Activated CD8-positive, alpha-beta memory T cell treated with anti-CD3 and anti-CD28 coated beads for 36 hours (primary cell): ENCODE measurements around the gene BMPR2. TPM values are rescaled to one million over a fixed set of nuclear protein-coding genes. Genes with fewer than 3 reads are reported as not detected.
"Not testable (repeated sequence)": the region's sequence is repeated elsewhere in the genome, so short reads cannot be mapped to it uniquely, and the experiment has no call there.

Source experiments
- CTCF ChIA-PET: fragments of 350-600 bp; sonication (Branson Sonifier 250); formaldehyde crosslinking; loops from one replicate; lab custom pipeline; 2021; ENCODE audit warnings: antibody characterized with exemption; lab: Charles Lee
- POLR2A ChIA-PET: fragments of 350-600 bp; sonication (Branson Sonifier 250); formaldehyde crosslinking; loops from one replicate; lab custom pipeline; 2021; ENCODE audit warnings: antibody characterized with exemption; lab: Charles Lee
- total RNA-seq, 2 experiments: library from RNA; stranded (reverse); gene quantifications; one replicate each; pipeline ENCODE4 v1.2.3, GENCODE V29; 2021

Gene BMPR2
- total RNA-seq: 1 to 10 TPM; 9.3 to 9.4 TPM

DNA sequence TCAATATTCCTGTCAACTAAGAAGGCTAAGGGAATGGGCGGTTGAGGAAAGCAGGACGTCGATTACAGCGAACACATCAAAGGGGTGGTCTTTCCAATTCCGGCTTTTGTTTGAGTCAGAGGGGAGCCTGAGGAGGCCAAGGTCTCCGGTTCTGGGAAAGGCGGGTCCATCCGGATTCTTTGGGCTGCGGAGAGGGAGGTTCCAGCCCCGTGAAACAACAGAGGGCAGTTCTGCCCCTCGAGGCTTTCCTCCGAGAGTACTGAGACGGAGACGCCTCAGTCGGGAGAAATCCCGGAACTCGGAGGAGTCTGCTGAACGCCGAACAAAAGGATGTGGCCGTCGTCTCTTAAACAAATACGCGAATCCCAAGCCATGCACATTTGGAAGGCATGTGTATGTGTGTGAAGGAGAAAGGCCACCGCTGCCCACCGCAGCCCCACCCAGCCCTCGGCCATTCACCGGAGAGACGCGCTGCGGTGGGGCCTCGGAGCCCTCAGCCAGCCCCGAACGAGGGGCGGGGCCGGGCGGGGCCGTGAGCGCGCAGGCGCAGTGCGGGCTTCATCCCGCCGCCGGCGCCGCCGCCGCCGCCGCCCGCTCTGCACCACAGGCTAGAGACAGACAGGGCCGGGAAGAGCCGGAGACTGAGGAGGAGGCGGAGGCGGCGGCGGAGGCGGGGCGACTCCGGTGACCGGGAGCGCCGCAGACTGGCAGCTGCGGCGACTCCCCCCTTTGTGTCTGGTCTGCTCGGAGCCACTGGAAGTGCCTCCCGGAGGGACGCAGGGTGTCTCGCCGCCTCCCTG is at the start of gene BMPR2:
TSS of gene BMPR2 (plus strand) at position 719 of the 800 bp plus-strand sequence. CDS start 1,148 bp downstream, outside the sequence.
- ChIA-PET POLR2A (interaction anchor here (1.1 kb wide), 1 partner anchor 96 kb away, joined by 4 read pairs; no protein-coding TSS in a partner anchor), CTCF (no interaction called here)

DNA sequence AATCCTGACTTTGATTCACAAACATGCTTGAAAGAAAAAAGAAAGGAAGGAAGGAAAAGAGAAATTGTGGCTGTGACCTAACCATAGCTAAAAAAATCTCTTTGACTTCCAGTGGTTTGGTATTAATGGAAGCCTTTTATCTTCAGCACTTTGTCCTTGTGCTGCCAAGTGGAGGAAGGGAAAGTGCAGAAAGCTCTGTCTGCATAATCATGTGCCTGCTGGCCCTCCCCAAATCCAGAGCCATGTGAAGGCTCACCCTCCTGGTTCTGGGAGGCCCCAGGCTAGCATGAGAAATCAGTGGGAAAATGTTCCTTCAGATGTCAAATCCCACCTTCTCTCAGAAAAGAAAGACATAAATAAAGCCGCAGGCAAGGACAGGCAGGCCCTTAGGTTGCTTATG is 48.3 kb upstream of the BMPR2 start:
- ChIA-PET CTCF (no interaction called here), POLR2A (no interaction called here)

DNA sequence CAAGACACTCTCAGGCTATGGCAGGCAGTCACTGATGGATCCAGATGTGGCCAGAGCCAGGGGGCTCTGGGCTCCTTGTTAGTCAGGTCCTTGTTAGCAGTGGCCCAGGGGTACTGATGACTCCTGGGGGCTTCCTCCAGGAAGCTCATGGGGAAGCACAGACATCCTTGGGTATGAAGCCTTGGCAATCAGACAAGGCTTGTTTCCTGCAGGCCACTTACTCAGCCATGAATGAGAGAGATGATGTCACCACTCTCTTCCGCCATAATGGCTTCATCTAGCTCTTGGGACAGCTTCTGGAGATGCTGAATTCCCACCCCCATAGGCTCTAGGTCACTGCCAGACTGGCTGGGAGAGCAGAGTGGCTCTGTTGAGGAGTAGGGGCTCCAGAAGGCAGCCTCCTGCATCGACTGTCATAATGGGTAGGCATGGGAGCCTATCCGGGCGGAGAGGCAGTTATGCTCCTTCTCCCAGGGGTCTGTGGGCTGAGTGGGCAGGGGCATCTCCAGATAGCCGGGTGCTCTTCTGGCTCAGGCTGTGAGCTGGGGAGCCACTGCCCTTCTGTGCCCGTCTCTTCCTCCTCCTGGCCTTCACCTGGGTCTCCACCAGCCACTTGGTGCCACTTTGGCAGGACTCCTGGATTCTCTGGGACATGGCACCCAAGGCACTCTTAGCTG is 40.2 kb upstream of the BMPR2 start:
- POLR2A ChIA-PET: no interaction called here
- CTCF ChIA-PET: no interaction called here

DNA sequence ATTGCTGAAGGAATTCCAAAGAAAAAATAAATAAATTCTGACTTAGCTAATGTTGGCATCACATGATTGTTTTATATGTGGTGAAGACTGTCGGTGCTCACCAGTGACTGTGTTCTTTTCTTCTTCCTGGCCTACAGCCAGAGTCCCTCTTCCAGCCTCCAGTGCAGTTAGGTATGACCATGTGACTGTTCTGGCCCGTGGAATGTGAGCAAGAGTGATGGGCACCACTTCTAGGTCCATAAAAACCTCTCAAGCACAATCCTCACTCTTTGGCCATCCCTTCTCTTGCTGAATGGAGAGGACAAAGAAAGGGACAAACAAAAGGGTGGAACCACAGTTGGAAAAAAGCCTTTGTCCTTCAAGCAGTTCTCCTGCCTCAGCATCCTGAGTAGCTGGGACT is 39.0 kb upstream of the BMPR2 start:
- ChIA-PET POLR2A (no interaction called here), CTCF (interaction anchor here (0.6 kb wide), 1 partner anchor 173 kb away, joined by 7 read pairs; no protein-coding TSS in a partner anchor)

DNA sequence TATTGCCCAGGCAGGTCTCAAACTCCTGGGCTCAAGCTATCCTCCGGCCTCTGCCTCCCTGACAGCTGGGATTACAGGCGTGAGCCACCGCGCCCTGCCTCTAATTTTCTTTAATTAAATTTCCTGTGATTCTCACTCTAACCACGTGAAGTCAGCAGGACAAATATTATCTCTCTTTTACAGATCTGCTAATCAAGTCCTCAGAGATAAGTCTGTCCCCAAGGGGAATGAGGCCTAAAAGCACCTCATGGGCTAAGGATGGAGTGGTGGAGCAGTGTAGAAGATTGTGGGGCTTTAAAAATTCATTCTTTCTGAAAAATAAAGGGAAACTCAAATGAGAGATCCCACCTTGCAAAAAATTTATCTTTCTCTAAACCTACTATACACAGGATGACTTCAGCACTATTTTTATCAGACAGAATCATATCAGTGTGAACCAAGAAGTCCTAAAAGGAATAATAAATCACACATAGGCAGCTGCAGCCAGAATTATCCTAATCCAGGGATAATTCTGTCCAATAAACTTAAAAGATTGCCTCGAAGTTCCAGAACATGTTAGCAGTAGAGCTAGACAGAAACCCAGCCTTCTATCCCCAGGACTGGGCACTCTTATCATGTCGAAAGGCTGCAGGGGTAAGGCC is 38.3 kb upstream of the BMPR2 start:
- ChIA-PET POLR2A (no interaction called here), CTCF (no interaction called here)

DNA sequence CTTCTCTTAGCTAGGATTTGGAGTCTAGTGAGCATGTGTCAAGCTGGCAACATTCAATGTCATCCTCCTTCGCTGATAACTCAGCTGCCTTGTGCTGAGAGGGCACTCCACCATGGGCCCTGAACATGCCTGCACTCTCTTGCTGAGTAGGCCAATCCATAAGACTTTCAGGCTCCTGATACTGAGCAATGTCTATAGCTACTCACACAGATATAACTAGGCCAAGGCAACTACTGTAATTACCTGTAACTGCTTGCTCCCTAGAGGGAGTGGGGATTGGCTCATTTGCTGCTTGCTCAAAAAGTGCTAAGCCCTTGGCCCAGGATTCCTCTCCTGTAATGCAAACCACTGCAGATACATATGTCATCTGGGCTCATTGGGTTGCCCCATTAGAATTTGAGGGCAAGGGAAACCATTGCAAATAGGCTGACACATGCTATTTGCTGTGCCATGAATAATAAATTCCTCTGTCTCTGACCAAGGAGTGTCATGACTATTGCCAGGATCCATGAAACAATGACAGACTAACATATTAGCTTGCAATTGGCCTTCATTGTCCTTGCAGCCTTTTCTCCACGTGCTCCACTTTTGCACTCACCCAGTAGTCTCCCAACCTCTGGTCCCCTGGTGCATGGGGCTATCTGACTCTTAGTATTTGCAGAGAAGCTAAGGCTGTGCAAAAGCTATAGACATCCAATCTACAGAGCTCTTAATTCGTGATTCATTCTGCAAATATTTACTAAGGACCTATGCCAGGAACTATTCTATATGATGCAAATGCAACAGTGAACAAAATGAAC is 36.9 kb upstream of the BMPR2 start:
- ChIA-PET POLR2A (no interaction called here), CTCF (no interaction called here)

DNA sequence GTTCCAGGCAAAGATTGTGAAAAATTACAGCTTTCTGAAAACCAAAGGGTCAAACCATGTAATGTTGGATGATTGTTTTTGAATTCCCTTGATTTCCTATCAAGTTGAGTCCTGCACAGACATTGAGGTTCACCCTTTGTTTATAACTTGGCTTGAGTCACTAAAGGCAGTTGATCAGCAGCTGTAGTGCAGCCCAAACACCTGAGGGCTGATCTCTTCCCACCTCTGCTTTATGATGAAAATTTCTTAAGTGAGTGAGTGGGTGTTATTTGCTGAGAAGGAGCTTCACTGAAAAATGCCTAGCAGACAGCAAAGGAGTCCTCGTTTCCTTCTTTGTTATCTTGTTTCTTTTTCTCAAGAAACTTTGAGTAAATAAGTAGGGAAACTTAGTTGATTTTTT is 31.9 kb upstream of the BMPR2 start:
- ChIA-PET POLR2A (no interaction called here), CTCF (no interaction called here)

DNA sequence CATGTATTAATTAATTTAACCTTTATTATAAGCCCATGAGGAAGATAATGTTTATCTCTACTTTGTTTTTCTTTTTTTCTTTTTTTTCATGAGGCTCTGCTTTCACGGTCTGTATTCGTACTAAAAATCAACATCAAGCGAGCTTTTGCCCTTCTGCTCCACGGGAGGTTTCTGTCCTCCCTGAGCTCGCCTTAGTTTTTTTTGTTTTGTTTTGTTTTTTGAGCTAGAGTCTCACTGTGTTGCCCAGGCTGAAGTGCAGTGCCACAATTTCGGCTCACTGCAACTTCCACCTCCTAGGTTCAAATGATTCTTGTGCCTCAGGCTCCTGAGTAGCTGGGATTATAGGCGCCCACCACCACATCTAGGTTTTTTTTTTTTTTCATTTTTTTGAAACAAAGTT is 29.9 kb upstream of the BMPR2 start:
- POLR2A ChIA-PET: no interaction called here
- CTCF ChIA-PET: interaction anchor here (0.7 kb wide), 1 partner anchor 426 kb away, joined by 3 read pairs; no protein-coding TSS in a partner anchor

DNA sequence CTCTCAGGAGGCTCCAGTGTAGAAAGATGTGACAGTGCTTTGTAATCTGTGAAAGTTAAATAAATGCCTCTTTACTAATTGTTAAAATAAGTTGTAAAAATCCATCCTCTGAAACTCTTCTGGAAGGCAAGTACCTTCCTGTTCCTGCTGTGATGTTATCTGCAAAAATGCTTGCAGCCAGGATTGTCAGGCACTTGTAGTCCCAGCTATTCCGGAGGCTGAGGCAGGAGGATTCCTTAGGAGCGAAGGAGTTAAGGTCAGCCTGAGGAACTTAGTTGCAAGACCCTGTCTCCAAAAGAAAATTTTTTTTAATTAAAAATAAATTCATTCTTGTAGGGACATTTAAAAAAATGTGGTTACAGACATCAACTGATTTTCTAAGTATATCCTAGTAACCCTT is 22.7 kb upstream of the BMPR2 start:
- POLR2A ChIA-PET: no interaction called here
- CTCF ChIA-PET: no interaction called here

DNA sequence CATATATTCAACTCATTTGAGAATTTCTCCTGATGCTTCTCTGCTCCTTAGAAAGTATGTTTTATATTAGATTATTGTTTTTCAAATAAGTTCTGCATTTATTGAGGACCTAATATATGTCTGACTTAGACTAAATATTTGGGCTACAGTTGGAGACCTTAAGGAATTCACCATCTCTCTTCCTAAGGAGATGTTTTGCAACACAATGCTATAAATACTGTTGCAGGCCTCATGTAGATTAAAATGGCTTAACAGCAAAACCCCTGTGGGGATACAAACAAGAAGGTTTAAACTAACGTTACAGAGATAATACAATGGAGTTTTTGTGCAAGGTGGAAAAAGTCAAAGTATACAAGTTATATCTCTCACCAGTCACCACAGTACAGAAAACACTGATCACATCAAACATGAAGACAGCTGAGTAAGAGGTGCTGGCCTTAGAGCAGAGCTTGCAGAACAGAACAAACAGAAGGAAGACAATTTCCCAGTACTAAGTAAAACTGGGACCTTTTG is 20.1 kb upstream of the BMPR2 start:
- ChIA-PET POLR2A (no interaction called here), CTCF (interaction anchor here (0.6 kb wide), 1 partner anchor 65 kb away, joined by 3 read pairs; no protein-coding TSS in a partner anchor)

DNA sequence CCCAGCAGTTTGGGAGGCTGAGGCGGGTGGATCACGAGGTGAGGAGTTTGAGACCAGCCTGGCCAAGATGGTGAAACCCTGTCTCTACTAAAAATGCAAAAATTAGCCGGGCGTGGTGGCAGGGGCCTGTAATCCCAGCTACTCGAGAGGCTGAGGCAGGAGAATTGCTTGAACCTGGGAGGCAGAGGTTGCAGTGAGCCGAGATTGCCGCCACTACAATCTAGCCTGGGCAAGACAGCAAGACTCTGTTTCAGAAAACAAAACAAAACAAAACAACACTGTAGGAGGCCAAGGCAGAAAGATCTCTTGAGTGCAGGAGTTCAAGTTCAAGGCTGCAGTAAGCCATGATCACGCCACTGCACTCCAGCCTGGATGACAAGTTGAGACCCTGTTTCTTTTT is 17.2 kb upstream of the BMPR2 start:
- CTCF ChIA-PET, POLR2A ChIA-PET: not testable (repeated sequence)

DNA sequence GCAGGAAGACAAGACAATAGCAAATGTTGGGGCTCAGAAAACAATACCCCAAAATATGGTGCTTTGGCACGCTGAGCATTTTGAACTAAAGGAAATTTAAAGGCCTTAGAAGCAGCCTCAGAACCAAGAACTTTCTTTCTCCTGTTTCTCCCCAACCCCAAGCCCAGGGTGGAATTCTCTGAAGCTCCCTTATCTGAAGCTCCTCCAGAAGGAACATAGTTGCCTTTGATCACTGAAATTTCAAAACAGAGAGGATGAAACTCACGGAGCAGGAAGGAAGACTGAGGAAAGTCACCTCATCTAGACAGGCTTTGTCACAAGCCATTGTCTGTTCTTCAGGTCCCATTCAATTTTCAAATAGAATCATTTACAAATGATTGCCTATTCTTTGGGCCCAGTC is 15.5 kb upstream of the BMPR2 start:
- POLR2A ChIA-PET: no interaction called here
- CTCF ChIA-PET: no interaction called here

DNA sequence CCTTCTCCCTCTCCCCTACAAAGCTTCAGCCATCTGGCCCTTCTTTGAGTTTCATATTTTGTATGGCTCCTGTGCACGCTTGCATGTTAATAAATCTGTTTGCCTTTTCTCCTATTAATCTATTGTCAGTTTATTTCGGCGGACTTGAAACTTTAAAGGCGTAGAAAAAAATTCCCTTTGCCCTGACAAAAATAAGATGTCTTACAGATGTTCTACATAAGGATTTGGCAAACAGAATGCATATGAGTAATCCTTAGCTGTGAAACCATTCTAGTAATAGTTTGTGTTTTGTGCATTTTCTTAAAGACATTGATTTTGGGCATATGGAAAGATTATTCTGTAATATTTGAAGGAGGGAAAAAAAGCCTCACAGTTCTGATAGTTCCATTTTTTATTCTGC is 15.0 kb upstream of the BMPR2 start:
- CTCF ChIA-PET: no interaction called here
- POLR2A ChIA-PET: no interaction called here

DNA sequence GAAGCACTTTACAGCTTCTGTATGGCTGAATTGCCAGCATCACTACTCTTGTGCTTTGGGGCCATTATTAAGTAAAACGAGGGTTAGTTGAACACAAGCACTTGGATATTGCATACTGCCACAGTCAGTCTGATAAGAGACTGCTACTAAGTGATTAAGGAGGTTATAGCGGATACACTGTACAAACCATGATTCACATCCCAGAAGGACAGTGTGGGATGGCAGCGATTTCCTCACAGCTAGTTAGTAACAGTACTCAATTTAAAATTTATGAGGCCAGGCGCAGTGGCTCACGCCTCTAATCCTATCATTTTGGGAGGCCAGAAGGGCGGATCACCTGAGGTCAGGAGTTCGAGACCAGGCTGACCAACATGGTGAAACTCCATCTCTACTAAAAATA is 2.6 kb upstream of the BMPR2 start:
- POLR2A ChIA-PET: no interaction called here
- CTCF ChIA-PET: no interaction called here

DNA sequence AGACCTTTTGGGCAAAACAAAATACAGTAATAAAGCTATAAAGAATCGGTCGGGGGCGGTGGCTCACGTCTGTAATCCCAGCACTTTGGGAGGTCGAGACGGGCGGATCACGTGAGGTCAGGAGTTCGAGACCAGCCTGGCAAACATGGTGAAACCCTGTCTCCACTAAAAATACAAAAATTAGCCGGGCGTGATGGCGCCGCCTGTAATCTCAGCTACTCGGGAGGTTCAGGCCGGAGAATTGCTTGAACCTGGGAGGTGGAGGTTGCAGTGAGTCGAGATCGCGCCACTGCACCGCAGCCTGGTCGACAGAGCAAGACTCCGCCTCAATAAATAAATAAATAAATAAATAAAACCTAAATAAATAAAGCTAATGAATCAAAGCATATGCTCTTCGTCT is 1.7 kb upstream of the BMPR2 start:
- CTCF ChIA-PET: interaction anchor here (0.6 kb wide), 1 partner anchor 52 kb away, joined by 3 read pairs; no protein-coding TSS in a partner anchor
- POLR2A ChIA-PET: interaction anchor here (0.6 kb wide), 1 partner anchor 65 kb away, joined by 3 read pairs; no protein-coding TSS in a partner anchor

DNA sequence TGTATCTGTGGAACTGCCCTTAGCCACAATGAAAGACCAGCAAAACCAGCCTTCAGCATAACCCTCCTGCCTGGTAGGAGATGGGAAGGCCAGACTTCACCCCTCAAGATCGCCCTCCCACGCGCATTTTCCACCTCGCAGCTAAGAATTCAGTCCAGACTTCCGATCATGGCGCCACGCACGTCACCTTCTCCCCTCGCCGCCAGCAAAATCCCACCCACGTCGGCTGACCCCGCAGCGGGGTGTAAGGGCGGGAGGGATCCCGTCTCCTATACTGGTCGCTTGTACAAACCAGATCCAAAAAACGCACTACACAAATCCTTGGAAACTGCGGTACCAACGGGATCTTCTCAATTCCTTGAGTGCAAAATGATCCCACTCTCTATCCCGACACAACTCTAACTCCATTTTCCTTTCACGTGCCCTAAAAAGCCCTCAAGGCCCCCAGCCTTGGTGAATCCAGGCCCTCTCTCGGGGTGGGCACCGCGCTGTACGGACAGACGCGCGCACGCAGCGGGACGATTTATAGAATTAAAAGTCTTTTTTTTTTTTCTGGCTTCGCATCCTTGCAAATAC is 1.0 kb upstream of the BMPR2 start:
- ChIA-PET CTCF (no interaction called here), POLR2A (interaction anchor here (0.6 kb wide), 1 partner anchor 66 kb away, joined by 3 read pairs; no protein-coding TSS in a partner anchor)

DNA sequence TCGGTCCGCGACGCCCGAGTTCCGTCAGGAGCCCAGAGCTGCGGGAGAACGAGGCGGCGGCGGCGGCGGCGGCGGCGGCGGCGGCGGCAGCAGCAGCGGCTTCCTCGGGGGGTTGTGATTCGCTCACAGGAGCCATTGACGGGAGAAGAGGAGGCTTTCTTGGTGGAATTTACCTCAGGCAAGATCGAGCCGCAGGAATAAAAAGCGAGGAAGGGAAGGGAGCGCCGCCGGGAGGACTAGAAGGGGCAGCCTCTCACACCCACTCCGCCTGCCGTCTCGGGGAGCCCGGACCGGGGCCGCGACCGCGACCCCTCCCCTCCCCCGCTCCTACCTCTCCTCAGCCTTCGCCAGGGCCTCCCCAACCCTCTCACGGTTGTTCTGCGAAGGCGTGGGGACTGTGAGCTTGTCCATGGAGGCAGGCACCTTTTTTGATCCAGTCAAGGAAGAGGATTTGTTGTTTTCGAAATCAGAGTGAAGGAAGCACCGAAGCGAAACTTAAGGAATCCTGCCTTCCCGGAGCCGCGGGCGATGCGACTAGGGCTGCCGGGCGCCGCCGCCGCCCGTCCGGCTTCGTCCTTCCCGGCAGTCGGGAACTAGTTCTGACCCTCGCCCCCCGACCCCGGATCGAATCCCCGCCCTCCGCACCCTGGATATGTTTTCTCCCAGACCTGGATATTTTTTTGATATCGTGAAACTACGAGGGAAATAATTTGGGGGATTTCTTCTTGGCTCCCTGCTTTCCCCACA is 506 bp downstream of the BMPR2 start:
- POLR2A ChIA-PET: interaction anchor here (1.1 kb wide), 1 partner anchor 97 kb away, joined by 4 read pairs; no protein-coding TSS in a partner anchor
- CTCF ChIA-PET: no interaction called here

DNA sequence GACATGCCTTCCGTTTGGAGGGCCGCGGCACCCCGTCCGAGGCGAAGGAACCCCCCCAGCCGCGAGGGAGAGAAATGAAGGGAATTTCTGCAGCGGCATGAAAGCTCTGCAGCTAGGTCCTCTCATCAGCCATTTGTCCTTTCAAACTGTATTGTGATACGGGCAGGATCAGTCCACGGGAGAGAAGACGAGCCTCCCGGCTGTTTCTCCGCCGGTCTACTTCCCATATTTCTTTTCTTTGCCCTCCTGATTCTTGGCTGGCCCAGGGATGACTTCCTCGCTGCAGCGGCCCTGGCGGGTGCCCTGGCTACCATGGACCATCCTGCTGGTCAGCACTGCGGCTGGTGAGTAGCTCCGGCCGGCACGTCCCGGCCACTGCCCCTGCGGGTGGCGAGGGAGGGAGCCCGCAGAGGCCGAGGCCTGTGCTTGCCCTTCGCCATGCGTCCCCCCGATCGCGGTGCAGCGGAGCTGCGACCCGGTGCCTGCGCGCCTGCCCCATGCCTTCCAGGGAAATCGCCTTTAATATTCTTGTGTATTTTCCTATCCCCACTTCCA is 1.2 kb downstream of the BMPR2 start:
- CTCF ChIA-PET: no interaction called here
- POLR2A ChIA-PET: no interaction called here
